Upper lobe of left lung (tissue), 6 donors: Measurements from ENCODE around the gene PLAC9. TPM values are rescaled to one million over a fixed set of nuclear protein-coding genes. Genes with fewer than 3 reads are reported as not detected.

Source experiments
- ATAC-seq, 2 donors: fragments of 200-7000 bp; cut with Tn5 transposase; one replicate each; pipeline ENCODE4 v1.9.1; 2022; ENCODE audit warnings: mild to moderate bottlenecking in 2 of 2, moderate library complexity in 2 of 2; ENCODE audit not compliant: low FRiP score in 2 of 2
- DNase-seq, 2 donors: peaks; one replicate each; pipeline ENCODE4 v3.0.0-alpha.2; 2019 to 2020
- H3K27ac ChIP-seq, 4 donors: fragments of 200-600 bp; sonication (generic); one replicate each; pipeline ENCODE4 v1.5.1; 2016 to 2019
- H3K27me3 ChIP-seq, 4 donors: fragments of 200-600 bp; sonication (generic); one replicate each; pipeline ENCODE4 v1.5.1; 2017 to 2019
- H3K36me3 ChIP-seq, 4 donors: fragments of 200-600 bp; sonication (generic); one replicate each; pipeline ENCODE4 v1.5.1; 2016 to 2019
- H3K4me1 ChIP-seq, 4 donors: fragments of 200-600 bp; sonication (generic); one replicate each; pipeline ENCODE4 v1.5.1; 2018 to 2019
- H3K4me3 ChIP-seq, 4 donors: fragments of 200-600 bp; sonication (generic); one replicate each; pipeline ENCODE4 v1.5.1; 2017 to 2019; ENCODE audit warnings: mild to moderate bottlenecking in 2 of 4, moderate library complexity in 1 of 4
- H3K9me3 ChIP-seq, 4 donors: fragments of 200-600 bp; sonication (generic); one replicate each; pipeline ENCODE4 v1.5.1; 2018 to 2019
- EP300 ChIP-seq, 4 donors: sonication (generic); formaldehyde crosslinking; IDR thresholded peaks; one replicate each; pipeline ENCODE4 v1.5.1; 2017; ENCODE audit warnings: antibody characterized with exemption in 4 of 4, control low read depth in 2 of 4
- POLR2A ChIP-seq, 4 donors: fragments of 450-650 bp; IDR thresholded peaks; one replicate each; pipeline ENCODE4 v1.5.1; 2016 to 2017; ENCODE audit warnings: antibody characterized with exemption in 4 of 4, mild to moderate bottlenecking in 2 of 4
- POLR2AphosphoS5 ChIP-seq, 2 donors: sonication (generic); formaldehyde crosslinking; IDR thresholded peaks; one replicate each; pipeline ENCODE4 v1.5.1; 2017; ENCODE audit warnings: antibody characterized with exemption in 2 of 2
- WGBS, 2 donors: methylation state at CpG; one replicate each; pipeline ENCODE4 v1.1.5; 2017 to 2018; 5-methylcytosine and 5-hydroxymethylcytosine counted together
- total RNA-seq, 6 donors: library from RNA; depleted of rRNA in 4 of 6; stranded (reverse); fragments of >200 nt in 4 of 6; gene quantifications; one replicate each; pipeline versions ENCODE4 v1.1.0 to v1.2.1, GENCODE V29; 2016 to 2021
- TF ChIP-seq, protein P1 (sequence below), 6 experiments: fragments of 450-650 bp in 4 of 6; fragments of 200-600 bp in 2 of 6; sonication (generic) in 2 of 6; IDR thresholded peaks; one replicate each; pipeline ENCODE4 v1.5.1; 2016 to 2019; ENCODE audit warnings: antibody characterized with exemption in 6 of 6
- donor health status: DM: no; HTN: no; CAD: no; lungs with moderate emphysema.
- donor health status: DM: no; HTN: yes; CAD: no; lungs with severe emphysema.

PLAC9 gene
- total RNA-seq, 6 donors from 2014 or later = 7.9 to 82.9 (median 26.5) TPM; not detected in 2

- Histone ChIP-seq H3K4me1 (peaks cover 16 to 49% (median 29%) of the 10 kb centered on the region in 4 donors), H3K36me3 (peaks cover 20 to 87% (median 59%) of the 10 kb centered on the region in 4 donors), H3K27me3 (no peaks in the 10 kb centered on the region), H3K27ac (peak overlapping the region in 2 of 4 donors; percentile 38 to 65), H3K4me3 (no peak overlapping the region), H3K9me3 (no peaks in the 10 kb centered on the region)
- no peak for TF ChIP-seq POLR2AphosphoS5 (IDR thresholded peaks at IDR 0.05)
- no peak for TF ChIP-seq EP300 (IDR thresholded peaks at IDR 0.05)
- TF ChIP-seq POLR2A (IDR thresholded peaks at IDR 0.05) = no peak
- TF ChIP-seq, protein P1, sequence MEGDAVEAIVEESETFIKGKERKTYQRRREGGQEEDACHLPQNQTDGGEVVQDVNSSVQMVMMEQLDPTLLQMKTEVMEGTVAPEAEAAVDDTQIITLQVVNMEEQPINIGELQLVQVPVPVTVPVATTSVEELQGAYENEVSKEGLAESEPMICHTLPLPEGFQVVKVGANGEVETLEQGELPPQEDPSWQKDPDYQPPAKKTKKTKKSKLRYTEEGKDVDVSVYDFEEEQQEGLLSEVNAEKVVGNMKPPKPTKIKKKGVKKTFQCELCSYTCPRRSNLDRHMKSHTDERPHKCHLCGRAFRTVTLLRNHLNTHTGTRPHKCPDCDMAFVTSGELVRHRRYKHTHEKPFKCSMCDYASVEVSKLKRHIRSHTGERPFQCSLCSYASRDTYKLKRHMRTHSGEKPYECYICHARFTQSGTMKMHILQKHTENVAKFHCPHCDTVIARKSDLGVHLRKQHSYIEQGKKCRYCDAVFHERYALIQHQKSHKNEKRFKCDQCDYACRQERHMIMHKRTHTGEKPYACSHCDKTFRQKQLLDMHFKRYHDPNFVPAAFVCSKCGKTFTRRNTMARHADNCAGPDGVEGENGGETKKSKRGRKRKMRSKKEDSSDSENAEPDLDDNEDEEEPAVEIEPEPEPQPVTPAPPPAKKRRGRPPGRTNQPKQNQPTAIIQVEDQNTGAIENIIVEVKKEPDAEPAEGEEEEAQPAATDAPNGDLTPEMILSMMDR (IDR thresholded peaks at IDR 0.05) = no peak
- 97 to 100% methylated on average over 4 to 7 of the region's 7 CpGs for WGBS, 2 donors
- DNase-seq (no peak), ATAC-seq (no peak)
Measured at GRCh38 chr10:80165173-80165572, 32.6 kb downstream of the PLAC9 start.

DNA sequence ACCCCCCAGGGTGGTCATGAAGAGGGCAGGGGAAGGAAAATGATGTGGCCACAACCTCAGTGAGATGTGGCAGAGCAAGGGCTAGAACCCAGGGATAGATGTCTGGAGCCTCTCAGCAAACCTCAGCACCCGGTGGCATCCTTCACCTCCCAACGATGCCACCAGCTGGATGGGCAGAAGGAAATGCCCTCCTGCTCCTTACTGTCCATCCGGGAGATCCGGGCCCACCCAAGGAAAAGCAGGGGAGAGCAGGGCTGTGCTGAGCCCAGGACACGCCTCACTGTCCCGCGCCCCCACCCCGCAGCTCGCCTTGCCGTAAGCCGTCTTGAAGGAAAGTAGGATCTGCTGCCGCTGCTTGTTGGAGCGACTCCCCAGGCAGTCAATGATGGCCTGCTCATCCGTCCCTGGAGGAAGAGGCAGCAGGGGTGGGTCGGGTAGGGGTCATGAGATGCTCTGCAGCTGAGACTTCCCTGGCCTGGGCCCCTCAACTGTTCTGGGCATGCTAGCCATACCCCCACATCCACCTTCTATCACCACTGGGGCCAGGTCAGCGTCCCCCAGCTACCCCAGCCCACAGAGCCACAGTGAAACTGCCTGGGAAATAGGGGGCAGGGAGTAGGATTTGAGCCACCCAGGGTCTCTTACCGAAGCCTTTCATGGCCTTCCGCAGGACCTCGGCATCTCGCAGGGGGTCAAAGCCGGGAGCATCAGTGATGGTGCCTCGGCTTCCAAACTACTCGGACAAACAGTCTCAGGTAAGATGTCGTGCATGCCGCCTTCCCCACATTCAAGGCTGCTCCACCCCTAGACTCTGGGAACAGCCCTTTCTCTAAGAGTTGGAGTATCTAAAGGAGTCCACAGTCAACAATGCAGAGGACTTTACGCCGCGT lies 34.3 kb downstream of the PLAC9 start:
- 90 to 94% methylated on average over 20 to 28 of the region's 28 CpGs for WGBS, 2 donors
- Histone ChIP-seq H3K9me3 (no peaks in the 10 kb centered on the region), H3K4me3 (no peak overlapping the region), H3K4me1 (peaks cover 28 to 64% (median 39%) of the 10 kb centered on the region in 4 donors), H3K27me3 (no peaks in the 10 kb centered on the region), H3K36me3 (peaks cover 14 to 85% (median 55%) of the 10 kb centered on the region in 4 donors), H3K27ac (peak overlapping the region in 3 of 4 donors; percentile 13 to 53 (median 19))
- DNase-seq (peak in 1 of 2 donors; percentile 73), ATAC-seq (no peak)
- no peak for TF ChIP-seq EP300 (IDR thresholded peaks at IDR 0.05)
- TF ChIP-seq POLR2AphosphoS5 (IDR thresholded peaks at IDR 0.05) = no peak
- TF ChIP-seq, protein P1 (IDR thresholded peaks at IDR 0.05) = no peak
- TF ChIP-seq POLR2A (IDR thresholded peaks at IDR 0.05) = no peak

DNA sequence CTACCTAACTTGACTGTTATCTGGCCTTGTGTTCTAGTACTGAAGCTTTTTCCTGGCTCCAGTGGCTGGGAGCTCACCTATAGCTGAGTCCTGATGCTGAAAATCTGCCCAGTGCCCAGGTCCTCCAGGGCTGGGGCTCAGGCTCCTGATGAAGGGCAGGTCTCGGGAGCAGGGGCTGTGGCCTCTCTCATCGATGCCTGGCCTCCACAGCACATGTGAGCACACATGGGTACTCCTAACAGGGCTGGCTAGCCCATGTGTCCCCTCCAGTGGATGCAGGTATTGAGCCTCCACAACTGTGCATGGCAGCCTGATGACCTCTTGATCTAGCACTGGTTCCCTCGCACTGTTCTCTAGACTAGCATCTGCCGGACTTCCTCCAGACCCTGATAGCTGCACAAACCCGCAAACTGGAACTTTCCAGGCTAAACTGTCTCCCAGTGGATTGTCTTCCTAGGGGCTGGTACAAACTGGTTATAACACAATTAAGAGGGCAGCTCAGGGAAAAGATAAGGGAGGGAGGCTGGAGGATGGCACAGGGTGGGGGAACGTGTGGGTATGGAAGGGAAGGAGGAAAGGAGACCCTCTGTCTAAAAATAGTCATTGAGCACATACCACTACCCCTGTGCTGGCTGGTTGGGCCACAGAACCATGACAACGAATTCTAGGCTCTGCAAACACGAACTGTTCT lies 35.1 kb downstream of the PLAC9 start:
- Histone ChIP-seq H3K4me3 (no peak overlapping the region), H3K27me3 (no peaks in the 10 kb centered on the region), H3K36me3 (peaks cover 8 to 85% (median 50%) of the 10 kb centered on the region in 4 donors), H3K9me3 (no peaks in the 10 kb centered on the region), H3K27ac (peak overlapping the region in 2 of 4 donors; percentile 7 to 19), H3K4me1 (peaks cover 35 to 72% (median 47%) of the 10 kb centered on the region in 4 donors)
- no peak for ATAC-seq
- peak in 1 of 2 donors; percentile 17 for DNase-seq
- TF ChIP-seq, protein P1 (IDR thresholded peaks at IDR 0.05) = no peak
- no peak for TF ChIP-seq POLR2AphosphoS5 (IDR thresholded peaks at IDR 0.05)
- TF ChIP-seq POLR2A (IDR thresholded peaks at IDR 0.05) = no peak
- no peak for TF ChIP-seq EP300 (IDR thresholded peaks at IDR 0.05)
- WGBS, 2 donors = 85 to 91% methylated on average over 8 of the region's 8 CpGs

DNA sequence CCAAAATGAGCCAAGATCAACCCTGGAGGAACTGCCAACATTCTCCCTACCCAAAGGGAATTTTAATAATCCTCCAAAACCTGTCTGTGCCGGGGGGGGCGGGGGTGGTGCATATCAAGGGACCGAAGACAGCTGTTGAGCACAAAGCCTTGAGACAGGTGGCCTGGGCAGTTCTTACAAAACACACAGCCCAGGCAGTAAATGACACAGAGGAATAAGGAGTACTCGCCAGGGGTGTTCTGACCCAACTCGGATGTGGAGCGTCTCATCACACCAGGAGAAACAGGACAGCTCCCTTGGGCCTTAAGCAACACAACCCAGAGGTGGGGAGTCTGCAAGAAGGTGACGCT lies 35.6 kb downstream of the PLAC9 start:
- TF ChIP-seq POLR2A (IDR thresholded peaks at IDR 0.05) = no peak
- TF ChIP-seq POLR2AphosphoS5 (IDR thresholded peaks at IDR 0.05) = no peak
- TF ChIP-seq EP300 (IDR thresholded peaks at IDR 0.05) = no peak
- TF ChIP-seq, protein P1 (IDR thresholded peaks at IDR 0.05) = no peak
- no peak for DNase-seq
- WGBS, 2 donors = 84 to 86% methylated on average over 7 of the region's 7 CpGs
- H3K36me3 ChIP-seq = peaks cover 3 to 83% (median 48%) of the 10 kb centered on the region in 4 donors
- peak overlapping the region in 1 of 4 donors; percentile 7 for H3K27ac ChIP-seq
- ATAC-seq = no peak
- no peaks in the 10 kb centered on the region for H3K9me3 ChIP-seq
- H3K4me1 ChIP-seq = peaks cover 40 to 77% (median 50%) of the 10 kb centered on the region in 4 donors
- no peaks in the 10 kb centered on the region for H3K27me3 ChIP-seq
- no peak overlapping the region for H3K4me3 ChIP-seq
